IMR-90 (cell line): ENCODE measurements around the gene PROZ.

Source experiments
- BHLHE40 ChIP-seq: fragments of 150-350 bp; IDR thresholded peaks from 2 replicates; pipeline ENCODE4 v1.6.1; 2016; ENCODE audit warnings: mild to moderate bottlenecking, low read depth, low read length
- CEBPB ChIP-seq: IDR thresholded peaks from 2 replicates; pipeline ENCODE4 v1.6.1; 2012; ENCODE audit warnings: low read depth, low read length, improper control_type of control experiment
- CHD1 ChIP-seq: IDR thresholded peaks from 2 replicates; pipeline ENCODE4 v1.6.1; 2012; ENCODE audit warnings: low read depth, low read length, improper control_type of control experiment
- CTCF ChIP-seq: conservative IDR thresholded peaks from 2 replicates; pipeline ENCODE4 v1.5.1; 2012; ENCODE audit warnings: mild to moderate bottlenecking, low read depth, low read length, improper control_type of control experiment
- ELK1 ChIP-seq: fragments of 150-350 bp; IDR thresholded peaks from 2 replicates; pipeline ENCODE4 v1.6.1; 2016; ENCODE audit warnings: low read depth, mild to moderate bottlenecking, low read length, moderate library complexity, borderline replicate concordance
- MAZ ChIP-seq: IDR thresholded peaks from 2 replicates; pipeline ENCODE4 v1.6.1; 2012; ENCODE audit warnings: low read depth, mild to moderate bottlenecking, low read length, improper control_type of control experiment, moderate library complexity, borderline replicate concordance
- MXI1 ChIP-seq: IDR thresholded peaks from 2 replicates; pipeline ENCODE4 v1.6.1; 2012; ENCODE audit warnings: low read depth, mild to moderate bottlenecking, low read length, moderate library complexity, borderline replicate concordance
- NFE2L2 ChIP-seq: fragments of 150-350 bp; IDR thresholded peaks from 2 replicates; pipeline ENCODE4 v1.6.1; 2016; ENCODE audit warnings: low read depth, mild to moderate bottlenecking, low read length
- POLR2A ChIP-seq: IDR thresholded peaks from 2 replicates; pipeline ENCODE4 v1.6.1; 2012; ENCODE audit warnings: mild to moderate bottlenecking, low read depth, low read length
- RAD21 ChIP-seq: IDR thresholded peaks from 2 replicates; pipeline ENCODE4 v1.6.1; 2012; ENCODE audit warnings: low read length, improper control_type of control experiment
- RCOR1 ChIP-seq: IDR thresholded peaks from 2 replicates; pipeline ENCODE4 v1.6.1; 2012; ENCODE audit warnings: mild to moderate bottlenecking, low read length, improper control_type of control experiment; ENCODE audit not compliant: insufficient replicate concordance
- RFX5 ChIP-seq: IDR thresholded peaks from 2 replicates; pipeline ENCODE4 v1.8.0; 2012; ENCODE audit warnings: low read depth, mild to moderate bottlenecking, low read length, moderate library complexity
- SMC3 ChIP-seq: fragments of 150-350 bp; IDR thresholded peaks from 2 replicates; pipeline ENCODE4 v1.6.1; 2016; ENCODE audit warnings: low read depth, mild to moderate bottlenecking, antibody characterized with exemption, low read length, moderate library complexity
- USF2 ChIP-seq: fragments of 150-350 bp; IDR thresholded peaks from 2 replicates; pipeline ENCODE4 v1.6.1; 2017; ENCODE audit warnings: mild to moderate bottlenecking, antibody characterized with exemption, low read length, low read depth

- TF ChIP-seq RCOR1 = peak; percentile 75
- no peak for TF ChIP-seq CTCF
- TF ChIP-seq BHLHE40 = peak; percentile 68
- TF ChIP-seq POLR2A = peak; percentile 96
- TF ChIP-seq RAD21 = peak; percentile 38; the same call in 1 of the 2 replicates
- no peak for TF ChIP-seq USF2
- peak; percentile 28; the same call in 1 of the 2 replicates for TF ChIP-seq MAZ
- TF ChIP-seq SMC3 = no peak; the same call in 1 of the 2 replicates
- TF ChIP-seq ELK1 = no peak
- peak; percentile 65 for TF ChIP-seq CEBPB
- 0 out of 2 replicates have a peak, but pooled peaks have one; percentile 54 for TF ChIP-seq MXI1
- 0 out of 2 replicates have a peak, but pooled peaks have one; percentile 73 for TF ChIP-seq CHD1
- no peak for TF ChIP-seq RFX5
- no peak for TF ChIP-seq NFE2L2
Measured at GRCh38 chr13:113178070-113178895, 19.8 kb downstream of the PROZ start.
